Measurements from ENCODE around the gene ADIG.
"Not testable (repeated sequence)": the region's sequence is repeated elsewhere in the genome, so short reads cannot be mapped to it uniquely, and the experiment has no call there.

The ADIG gene

GRCh38 chr20:38583306-38583705 is 2.3 kb downstream of the ADIG start:
- no peak for DNase-seq (ENCODE audit: low read depth in 1 of 2, low spot score in 1 of 2)
- in situ Hi-C loops (cut with HindIII; ENCODE audit: low pct_unique_long_range_greater_than_20kb, low sequenced_read_pairs), result no loop called here
- no peak for TF ChIP-seq JUND (IDR thresholded peaks at IDR 0.05; ENCODE audit: low read depth)

- in situ Hi-C loops (cut with HindIII; ENCODE audit: low pct_unique_long_range_greater_than_20kb, low sequenced_read_pairs), result no loop called here
- TF ChIP-seq JUND (IDR thresholded peaks at IDR 0.05; ENCODE audit: low read depth), result no peak
- no peak for DNase-seq (ENCODE audit: low read depth in 1 of 2, low spot score in 1 of 2)
Observed at GRCh38 chr20:38584099-38584763, 3.2 kb downstream of the ADIG start.

- TF ChIP-seq JUND (IDR thresholded peaks at IDR 0.05; ENCODE audit: low read depth), result no peak
- no peak for DNase-seq (ENCODE audit: low read depth in 1 of 2, low spot score in 1 of 2)
- in situ Hi-C loops (cut with HindIII; ENCODE audit: low pct_unique_long_range_greater_than_20kb, low sequenced_read_pairs), result no loop called here
Observed at GRCh38 chr20:38585404-38586180, 4.6 kb downstream of the ADIG start.

GRCh38 chr20:38586181-38586525 is 5.2 kb downstream of the ADIG start:
- no peak for DNase-seq (ENCODE audit: low read depth in 1 of 2, low spot score in 1 of 2)
- in situ Hi-C loops (cut with HindIII; ENCODE audit: low pct_unique_long_range_greater_than_20kb, low sequenced_read_pairs), result no loop called here
- no peak for TF ChIP-seq JUND (IDR thresholded peaks at IDR 0.05; ENCODE audit: low read depth)

GRCh38 chr20:38588303-38588702 is 7.3 kb downstream of the ADIG start:
- DNase-seq (ENCODE audit: low read depth in 1 of 2, low spot score in 1 of 2), result no peak
- no peak for TF ChIP-seq JUND (IDR thresholded peaks at IDR 0.05; ENCODE audit: low read depth)
- in situ Hi-C loops (cut with HindIII; ENCODE audit: low pct_unique_long_range_greater_than_20kb, low sequenced_read_pairs), result no loop called here

GRCh38 chr20:38589351-38589750 is 8.4 kb downstream of the ADIG start:
- in situ Hi-C loops (cut with HindIII; ENCODE audit: low pct_unique_long_range_greater_than_20kb, low sequenced_read_pairs), result no loop called here
- no peak for DNase-seq (ENCODE audit: low read depth in 1 of 2, low spot score in 1 of 2)
- TF ChIP-seq JUND (IDR thresholded peaks at IDR 0.05; ENCODE audit: low read depth), result no peak

GRCh38 chr20:38589967-38590675 is 9.1 kb downstream of the ADIG start:
- no peak for TF ChIP-seq JUND (IDR thresholded peaks at IDR 0.05; ENCODE audit: low read depth)
- in situ Hi-C loops (cut with HindIII; ENCODE audit: low pct_unique_long_range_greater_than_20kb, low sequenced_read_pairs), result no loop called here
- DNase-seq (ENCODE audit: low read depth in 1 of 2, low spot score in 1 of 2), result no peak

GRCh38 chr20:38590676-38591473 is 9.9 kb downstream of the ADIG start:
- no peak for TF ChIP-seq JUND (IDR thresholded peaks at IDR 0.05; ENCODE audit: low read depth)
- DNase-seq (ENCODE audit: low read depth in 1 of 2, low spot score in 1 of 2), result no peak
- in situ Hi-C loops (cut with HindIII; ENCODE audit: low pct_unique_long_range_greater_than_20kb, low sequenced_read_pairs), result no loop called here

GRCh38 chr20:38591474-38592410 is 10.7 kb downstream of the ADIG start:
- TF ChIP-seq JUND (IDR thresholded peaks at IDR 0.05; ENCODE audit: low read depth), result no peak
- in situ Hi-C loops (cut with HindIII; ENCODE audit: low pct_unique_long_range_greater_than_20kb, low sequenced_read_pairs), result no loop called here
- no peak for DNase-seq (ENCODE audit: low read depth in 1 of 2, low spot score in 1 of 2)

- in situ Hi-C loops (cut with HindIII; ENCODE audit: low pct_unique_long_range_greater_than_20kb, low sequenced_read_pairs); DNase-seq (ENCODE audit: low read depth in 1 of 2, low spot score in 1 of 2): not testable (repeated sequence)
Observed at GRCh38 chr20:38592411-38592790, 11.4 kb downstream of the ADIG start.

GRCh38 chr20:38594281-38594680 is 13.3 kb downstream of the ADIG start:
- in situ Hi-C loops (cut with HindIII; ENCODE audit: low pct_unique_long_range_greater_than_20kb, low sequenced_read_pairs); DNase-seq (ENCODE audit: low read depth in 1 of 2, low spot score in 1 of 2): not testable (repeated sequence)

- DNase-seq (ENCODE audit: low read depth in 1 of 2, low spot score in 1 of 2); in situ Hi-C loops (cut with HindIII; ENCODE audit: low pct_unique_long_range_greater_than_20kb, low sequenced_read_pairs): not testable (repeated sequence)
Observed at GRCh38 chr20:38595886-38596285, 14.9 kb downstream of the ADIG start.

Data from T47D (cell line).